ENCODE data around the gene PDSS2. TPM values are rescaled to one million over a fixed set of nuclear protein-coding genes. Genes with fewer than 3 reads are reported as not detected.

The PDSS2 gene
- polyA plus RNA-seq, 1 donor (not counting 4 experiments of a cell fraction or from before 2014, with no cell fraction given) = 12.5 TPM

DNA sequence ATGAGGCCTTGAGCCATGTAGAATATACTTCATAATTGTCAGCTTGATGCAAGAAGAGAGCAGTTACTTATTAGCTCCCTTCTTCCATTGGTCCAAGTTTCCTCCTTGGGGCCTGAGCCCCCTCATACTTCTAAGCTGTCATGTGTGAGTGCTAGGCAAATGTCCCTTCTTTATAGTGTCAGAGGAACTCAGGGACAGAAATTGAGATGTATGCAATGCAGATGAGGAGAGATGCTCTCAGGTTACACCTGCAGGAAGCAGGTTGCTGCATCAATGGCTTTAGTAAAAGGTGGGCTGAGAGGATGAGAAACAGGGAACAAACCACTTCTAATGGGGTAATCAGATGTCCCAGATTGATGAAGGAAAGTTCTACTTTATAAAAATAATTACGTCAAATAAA, 6.7 kb upstream of the PDSS2 start:
- H3K4me2 ChIP-seq (ENCODE audit: control insufficient read depth, extremely low read depth, insufficient read depth, low read depth, low read length) = no peak overlapping the region
- no peak for FAIRE-seq
- H3K27me3 ChIP-seq (ENCODE audit: control insufficient read depth, extremely low read depth, insufficient read depth, low read length) = no peaks in the 10 kb centered on the region
- DNase-seq (ENCODE audit: low read depth, low spot score) = no peak
- no peaks in the 10 kb centered on the region for H3K9me3 ChIP-seq (ENCODE audit: control insufficient read depth, low read depth, low read length)
- TF ChIP-seq, protein P1, sequence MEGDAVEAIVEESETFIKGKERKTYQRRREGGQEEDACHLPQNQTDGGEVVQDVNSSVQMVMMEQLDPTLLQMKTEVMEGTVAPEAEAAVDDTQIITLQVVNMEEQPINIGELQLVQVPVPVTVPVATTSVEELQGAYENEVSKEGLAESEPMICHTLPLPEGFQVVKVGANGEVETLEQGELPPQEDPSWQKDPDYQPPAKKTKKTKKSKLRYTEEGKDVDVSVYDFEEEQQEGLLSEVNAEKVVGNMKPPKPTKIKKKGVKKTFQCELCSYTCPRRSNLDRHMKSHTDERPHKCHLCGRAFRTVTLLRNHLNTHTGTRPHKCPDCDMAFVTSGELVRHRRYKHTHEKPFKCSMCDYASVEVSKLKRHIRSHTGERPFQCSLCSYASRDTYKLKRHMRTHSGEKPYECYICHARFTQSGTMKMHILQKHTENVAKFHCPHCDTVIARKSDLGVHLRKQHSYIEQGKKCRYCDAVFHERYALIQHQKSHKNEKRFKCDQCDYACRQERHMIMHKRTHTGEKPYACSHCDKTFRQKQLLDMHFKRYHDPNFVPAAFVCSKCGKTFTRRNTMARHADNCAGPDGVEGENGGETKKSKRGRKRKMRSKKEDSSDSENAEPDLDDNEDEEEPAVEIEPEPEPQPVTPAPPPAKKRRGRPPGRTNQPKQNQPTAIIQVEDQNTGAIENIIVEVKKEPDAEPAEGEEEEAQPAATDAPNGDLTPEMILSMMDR (optimal IDR thresholded peaks at IDR 0.05 in 1 of 3, IDR thresholded peaks at IDR 0.05 in 1 of 3, conservative IDR thresholded peaks at IDR 0.05 in 1 of 3; ENCODE audit: extremely low read depth in 1 of 3, insufficient read depth in 2 of 3, low read length in 3 of 3) = no peak
- TF ChIP-seq EZH2 (IDR thresholded peaks at IDR 0.05; ENCODE audit: low read length) = no peak
- no peak overlapping the region for H3K4me3 ChIP-seq (ENCODE audit: control insufficient read depth in 2 of 3, extremely low read depth in 1 of 3, insufficient read depth in 2 of 3, low read depth in 1 of 3, low read length in 3 of 3)
- no peaks in the 10 kb centered on the region for H3K4me1 ChIP-seq (ENCODE audit: control insufficient read depth, extremely low read depth, insufficient read depth, low read length)
- H2AFZ ChIP-seq (ENCODE audit: control insufficient read depth, low read length) = no peak overlapping the region
- no peaks in the 10 kb centered on the region for H4K20me1 ChIP-seq (ENCODE audit: control insufficient read depth, extremely low read depth, insufficient read depth, low read length)
- dilution Hi-C loops (cut with MboI; ENCODE audit: extremely low pct_ligation_motif_present, low sequenced_read_pairs) = no loop called here
- H3K9ac ChIP-seq (ENCODE audit: control insufficient read depth, extremely low read depth, insufficient read depth, low read length) = no peak overlapping the region
- H3K9me1 ChIP-seq (ENCODE audit: control insufficient read depth, extremely low read depth, insufficient read depth, low read length) = no peaks in the 10 kb centered on the region
- H3K79me2 ChIP-seq (ENCODE audit: control insufficient read depth, insufficient read depth, low read length) = no peaks in the 10 kb centered on the region
- no peaks in the 10 kb centered on the region for H3K36me3 ChIP-seq (ENCODE audit: control insufficient read depth in 2 of 2, extremely low read depth in 1 of 2, insufficient read depth in 2 of 2, low read length in 2 of 2)
- H3K27ac ChIP-seq (ENCODE audit: control insufficient read depth, insufficient read depth, low read length) = no peak overlapping the region

DNA sequence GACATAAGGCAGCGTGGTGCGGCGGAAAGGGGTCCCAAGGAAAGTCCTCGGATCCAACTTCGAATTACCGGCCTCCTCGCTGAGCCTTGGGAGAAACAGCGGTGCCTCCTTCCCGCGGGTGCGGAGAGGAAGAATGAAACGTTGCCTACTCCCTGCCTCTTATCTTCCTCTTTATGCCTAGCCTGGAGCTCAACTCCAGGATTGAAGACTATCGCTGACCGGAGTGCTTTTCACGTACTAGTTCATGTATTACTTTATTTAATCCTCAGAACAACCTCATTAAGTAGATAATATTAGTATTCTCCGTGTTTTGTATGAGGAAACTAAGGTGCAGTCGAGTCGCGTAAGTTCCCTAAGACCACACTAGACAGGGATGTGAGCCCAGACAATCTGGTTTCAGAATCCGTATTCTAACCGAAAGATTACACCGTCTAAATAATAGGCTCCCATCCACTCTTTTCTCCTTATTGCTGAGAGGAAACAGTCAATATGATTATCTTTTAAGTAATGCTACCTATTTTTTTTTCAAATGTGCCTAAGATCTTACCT, 793 bp upstream of the PDSS2 start:
- dilution Hi-C loops (cut with MboI; ENCODE audit: extremely low pct_ligation_motif_present, low sequenced_read_pairs) = no loop called here
- Histone ChIP-seq H3K79me2 (ENCODE audit: control insufficient read depth, insufficient read depth, low read length) (peaks cover 12% of the 10 kb centered on the region), H3K9me3 (ENCODE audit: control insufficient read depth, low read depth, low read length) (no peaks in the 10 kb centered on the region), H2AFZ (ENCODE audit: control insufficient read depth, low read length) (peak overlapping the region; percentile 97), H3K4me2 (ENCODE audit: control insufficient read depth, extremely low read depth, insufficient read depth, low read depth, low read length) (peak overlapping the region; percentile 80), H3K4me3 (ENCODE audit: control insufficient read depth in 2 of 3, extremely low read depth in 1 of 3, insufficient read depth in 2 of 3, low read depth in 1 of 3, low read length in 3 of 3) (peak overlapping the region; percentile 95 to 99 (median 97)), H4K20me1 (ENCODE audit: control insufficient read depth, extremely low read depth, insufficient read depth, low read length) (no peaks in the 10 kb centered on the region), H3K4me1 (ENCODE audit: control insufficient read depth, extremely low read depth, insufficient read depth, low read length) (peaks cover 5% of the 10 kb centered on the region), H3K9me1 (ENCODE audit: control insufficient read depth, extremely low read depth, insufficient read depth, low read length) (no peaks in the 10 kb centered on the region), H3K27ac (ENCODE audit: control insufficient read depth, insufficient read depth, low read length) (peak overlapping the region; percentile 70), H3K36me3 (ENCODE audit: control insufficient read depth in 2 of 2, extremely low read depth in 1 of 2, insufficient read depth in 2 of 2, low read length in 2 of 2) (no peaks in the 10 kb centered on the region), H3K9ac (ENCODE audit: control insufficient read depth, extremely low read depth, insufficient read depth, low read length) (peak overlapping the region; percentile 91), H3K27me3 (ENCODE audit: control insufficient read depth, extremely low read depth, insufficient read depth, low read length) (no peaks in the 10 kb centered on the region)
- DNase-seq (ENCODE audit: low read depth, low spot score) = no peak
- no peak for TF ChIP-seq EZH2 (IDR thresholded peaks at IDR 0.05; ENCODE audit: low read length)
- TF ChIP-seq, protein P1 (optimal IDR thresholded peaks at IDR 0.05 in 1 of 3, IDR thresholded peaks at IDR 0.05 in 1 of 3, conservative IDR thresholded peaks at IDR 0.05 in 1 of 3; ENCODE audit: extremely low read depth in 1 of 3, insufficient read depth in 2 of 3, low read length in 3 of 3) = no peak
- no peak for FAIRE-seq

Data from keratinocyte (primary cell).